NCI-H345 (cell line): Measurements from ENCODE around the gene TNS1.
A peak's percentile ranks its signal among the peaks of the same experiment; 100 is the strongest.

Experiments
- DNase-seq: peaks from one replicate; lab custom pipeline; 2025; lab: John Stamatoyannopoulos, UW

TNS1 gene

DNA sequence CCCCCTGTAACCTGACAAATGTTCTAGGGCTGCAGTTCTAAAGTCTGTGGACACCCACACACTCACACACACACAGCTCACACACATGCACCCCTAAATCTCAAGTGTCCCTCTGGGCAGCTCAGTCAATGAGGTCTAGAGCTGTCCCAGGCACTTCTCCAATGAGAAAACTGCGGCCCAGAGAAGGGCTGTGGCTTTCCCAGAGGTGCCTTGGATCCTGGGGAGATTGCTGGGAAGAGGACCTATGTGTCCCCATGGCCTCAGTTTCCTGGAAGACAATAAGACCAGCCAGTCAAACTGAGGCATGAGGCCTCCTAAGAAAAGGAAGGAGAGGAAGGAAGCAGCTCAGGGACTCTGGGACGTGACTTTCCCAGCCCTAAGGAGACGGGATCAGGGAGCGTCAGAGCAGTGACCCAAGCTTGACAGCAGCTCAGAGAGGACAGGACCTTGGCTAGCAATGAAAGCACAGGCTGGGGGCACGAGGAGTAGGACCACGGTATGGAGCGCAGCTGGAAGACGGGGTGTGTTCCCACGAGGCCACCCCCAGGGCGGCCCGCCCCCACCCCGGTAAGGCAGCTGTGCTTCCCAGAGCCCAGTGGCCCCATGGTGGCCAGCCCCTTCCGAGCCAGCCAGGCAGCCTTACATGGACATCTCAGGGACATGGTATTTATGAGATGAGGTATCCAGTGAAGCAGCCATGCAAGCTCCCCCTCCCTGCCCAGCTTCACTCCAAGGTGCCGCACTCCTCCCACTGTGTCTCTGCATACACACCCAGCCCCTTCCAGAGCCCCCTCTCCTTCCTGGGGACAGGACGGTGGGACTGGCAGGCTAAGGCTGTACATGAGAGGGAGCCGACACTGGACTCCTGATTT, 46.0 kb downstream of the TNS1 start:
- DNase-seq, result no peak

DNA sequence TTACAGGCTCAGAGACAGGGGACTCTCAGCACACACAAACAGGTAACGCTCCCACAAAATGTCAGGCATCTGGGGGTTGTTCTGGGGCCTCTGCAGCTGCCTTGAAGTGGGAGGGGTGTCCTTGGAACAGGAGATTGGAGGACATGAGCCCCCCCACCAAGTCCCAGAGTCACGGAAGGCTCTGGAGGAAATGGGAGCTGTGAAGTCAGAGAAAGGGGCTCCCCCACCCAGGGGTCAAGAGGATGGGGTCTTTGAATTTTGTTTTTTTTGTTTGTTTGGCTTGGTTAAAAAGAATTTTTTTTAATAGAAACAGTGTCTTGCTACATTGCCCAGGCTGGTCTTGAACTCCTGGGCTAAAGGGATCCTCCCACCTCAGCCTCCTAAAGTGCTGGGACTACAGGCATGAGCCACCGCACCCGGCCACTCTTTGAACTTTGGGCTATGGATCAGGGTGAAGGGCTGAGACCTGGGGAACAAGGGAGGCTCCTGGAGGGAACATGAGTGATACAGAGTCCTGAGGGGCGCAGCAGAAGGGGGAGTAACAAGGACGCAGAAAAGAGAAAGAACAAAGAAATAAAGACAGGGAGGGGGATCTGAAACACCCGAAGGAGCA, 46.8 kb downstream of the TNS1 start:
- DNase-seq, result no peak

DNA sequence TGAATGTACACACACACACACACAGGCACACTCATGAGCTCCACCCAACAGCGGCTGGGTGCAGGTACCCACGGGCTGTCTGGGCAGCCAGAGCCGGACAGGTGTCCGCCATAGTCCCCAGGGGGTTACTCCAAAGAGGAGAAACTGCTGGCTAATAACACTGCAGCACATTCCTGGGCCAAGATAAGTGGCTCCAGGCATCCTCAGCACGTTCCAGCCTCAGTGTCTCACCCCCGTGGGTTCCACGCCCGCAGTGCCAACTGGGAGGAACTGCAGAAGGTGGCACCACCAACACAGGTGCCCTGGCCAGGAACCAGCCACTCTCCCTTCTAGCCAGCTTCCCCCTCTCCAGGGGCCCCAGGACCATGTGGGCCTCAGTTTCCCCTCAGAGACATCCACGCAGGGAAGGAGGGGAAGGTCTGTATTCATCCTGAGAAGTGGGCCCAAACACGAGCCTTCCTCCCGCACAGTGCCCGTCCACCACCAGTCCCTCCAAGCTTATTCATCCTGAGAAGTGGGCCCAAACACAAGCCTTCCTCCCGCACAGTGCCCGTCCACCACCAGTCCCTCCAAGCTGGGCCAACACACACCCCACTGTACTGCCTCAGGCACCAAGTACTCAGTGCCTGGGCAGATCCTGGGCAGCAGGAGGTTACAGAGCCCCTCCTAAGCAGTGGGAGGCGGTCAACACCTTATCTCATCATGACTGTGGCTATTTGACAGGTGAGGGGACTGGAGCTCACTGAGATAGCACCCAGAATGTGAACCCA, 47.6 kb downstream of the TNS1 start:
- DNase-seq, result no peak

DNA sequence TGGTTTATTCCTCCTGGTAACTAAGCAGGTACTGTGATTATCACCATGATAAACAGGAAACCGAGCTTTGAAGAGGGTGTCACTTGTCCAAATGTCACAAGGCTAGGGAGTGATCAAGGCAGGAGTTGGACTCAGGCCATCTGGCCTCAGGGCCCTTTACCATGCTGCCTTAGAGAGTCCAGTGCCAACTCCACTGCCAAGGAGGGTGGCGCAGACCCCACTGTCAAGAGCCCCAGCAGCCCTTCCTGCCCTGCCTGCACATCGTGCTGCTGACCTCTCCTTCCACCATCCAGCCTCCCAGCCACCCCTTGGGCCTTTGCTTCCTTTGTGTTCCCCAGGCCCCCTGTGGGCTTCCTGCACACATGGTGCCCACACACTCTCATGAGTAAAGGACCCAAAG, 48.3 kb downstream of the TNS1 start:
- DNase-seq, result peak; percentile 24

DNA sequence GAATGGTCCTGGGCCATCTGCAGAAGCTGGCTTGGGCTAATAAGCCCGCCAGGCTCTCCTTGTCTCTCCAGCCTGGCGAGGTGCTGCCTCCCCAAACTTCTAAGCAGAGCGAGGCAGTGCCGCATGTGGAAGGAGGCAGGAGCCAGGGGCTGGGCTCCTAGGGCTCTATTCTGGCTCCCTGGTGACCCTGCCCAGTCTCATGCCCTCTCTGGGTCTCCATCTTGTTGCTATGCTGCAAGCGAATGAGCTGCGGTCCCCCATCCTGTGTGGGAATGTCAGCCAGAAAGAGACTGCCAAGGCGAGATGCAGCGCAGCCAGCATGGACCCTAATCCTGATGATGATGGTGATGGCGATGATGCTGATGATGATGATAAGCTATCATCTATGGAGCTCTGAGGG, 48.7 kb downstream of the TNS1 start:
- DNase-seq, result no peak

DNA sequence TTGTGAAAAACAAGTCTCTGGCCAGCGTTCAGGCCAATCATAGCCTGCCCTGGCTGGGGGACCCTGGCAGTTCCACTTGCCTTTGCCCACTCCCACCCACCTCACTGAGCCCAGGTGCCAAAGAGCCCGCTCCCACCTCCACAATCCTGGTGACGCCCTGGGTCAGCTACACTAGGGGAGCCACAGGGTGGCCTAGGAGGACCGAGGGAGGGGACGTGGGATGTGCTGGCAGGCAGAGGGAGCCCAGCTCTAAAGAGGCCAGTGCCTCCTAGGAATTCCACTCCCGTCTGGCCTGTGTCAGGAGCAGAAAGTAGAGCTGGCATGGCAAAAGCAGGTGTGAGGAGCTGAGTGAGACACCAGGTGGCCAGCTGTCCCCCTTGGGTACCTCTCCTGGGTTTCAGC, 49.3 kb downstream of the TNS1 start:
- no peak for DNase-seq

DNA sequence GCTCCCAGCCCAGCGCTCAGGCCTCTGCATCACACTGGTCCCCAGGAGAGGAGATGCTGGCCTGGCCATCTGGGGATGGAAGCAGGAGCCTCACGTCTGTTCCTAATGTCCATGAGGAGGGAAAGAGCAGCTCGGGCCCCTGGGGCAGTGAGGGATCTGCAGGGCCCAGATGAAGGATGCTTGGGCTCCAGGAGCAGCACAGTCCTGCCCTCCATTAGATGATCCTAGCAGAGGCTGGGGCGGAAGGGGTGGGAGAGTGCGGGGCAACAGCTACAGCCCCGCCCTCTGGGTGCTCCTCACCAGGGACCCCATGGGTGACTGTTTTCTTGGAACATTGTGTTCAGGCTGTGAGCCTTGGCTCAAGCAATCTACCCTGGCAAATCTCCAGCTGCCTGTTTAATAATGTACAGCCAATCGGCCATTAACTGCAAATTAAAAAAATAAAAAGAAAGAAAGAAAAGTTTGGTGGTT, 49.7 kb downstream of the TNS1 start:
- DNase-seq, result no peak

DNA sequence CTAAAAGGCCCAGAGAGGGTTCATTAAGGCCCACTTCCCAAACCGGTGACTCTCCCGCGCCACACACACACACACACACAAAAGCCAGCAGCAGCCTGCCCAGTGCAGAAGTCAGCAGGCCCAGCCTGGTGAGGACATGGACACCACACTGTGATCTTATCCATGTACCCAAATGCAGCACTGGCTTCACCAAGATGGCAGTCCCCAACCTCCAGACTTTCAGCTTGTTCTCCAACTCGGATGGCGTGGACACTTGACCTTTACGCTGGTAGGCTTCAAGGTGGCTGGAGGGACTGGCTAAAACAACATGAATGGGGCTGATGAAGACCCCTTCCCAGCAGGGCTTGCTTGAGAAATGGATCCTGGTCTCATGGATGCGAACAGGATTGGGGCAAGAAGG, 50.4 kb downstream of the TNS1 start:
- no peak for DNase-seq

DNA sequence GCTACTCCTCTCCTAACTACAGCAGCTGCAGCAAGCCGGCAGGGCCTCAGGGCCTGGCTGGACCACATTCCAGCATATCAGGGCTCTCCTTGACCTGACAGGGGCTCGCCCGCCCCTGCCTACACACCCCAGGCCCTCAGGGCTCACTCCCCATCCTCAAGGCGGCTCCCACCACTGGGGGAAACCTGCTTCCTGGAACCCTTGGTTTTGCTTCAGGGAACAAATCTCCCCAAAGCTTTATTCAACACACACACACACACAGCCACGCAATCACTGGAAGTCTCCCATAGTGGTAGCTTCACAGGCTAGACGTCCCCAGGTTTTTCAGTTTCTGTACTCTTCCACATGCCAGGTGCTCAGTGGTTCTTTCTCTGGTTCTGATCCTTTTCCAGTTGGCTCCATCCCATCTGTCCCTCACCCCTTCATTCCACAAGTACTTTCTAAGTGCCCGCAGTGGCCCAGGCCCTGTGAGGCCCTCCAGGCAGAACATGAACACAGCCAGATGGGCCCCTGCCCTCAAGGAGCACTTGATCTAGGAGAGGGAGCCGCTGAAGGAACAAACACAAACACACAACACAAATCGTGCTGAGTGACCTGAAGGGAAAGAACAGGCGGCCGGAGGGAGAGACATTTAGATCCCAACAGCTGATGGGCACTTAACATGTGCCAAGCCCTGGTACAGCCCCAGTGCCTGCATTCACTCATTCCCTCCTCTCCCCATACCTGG, 51.1 kb downstream of the TNS1 start:
- DNase-seq, result no peak

DNA sequence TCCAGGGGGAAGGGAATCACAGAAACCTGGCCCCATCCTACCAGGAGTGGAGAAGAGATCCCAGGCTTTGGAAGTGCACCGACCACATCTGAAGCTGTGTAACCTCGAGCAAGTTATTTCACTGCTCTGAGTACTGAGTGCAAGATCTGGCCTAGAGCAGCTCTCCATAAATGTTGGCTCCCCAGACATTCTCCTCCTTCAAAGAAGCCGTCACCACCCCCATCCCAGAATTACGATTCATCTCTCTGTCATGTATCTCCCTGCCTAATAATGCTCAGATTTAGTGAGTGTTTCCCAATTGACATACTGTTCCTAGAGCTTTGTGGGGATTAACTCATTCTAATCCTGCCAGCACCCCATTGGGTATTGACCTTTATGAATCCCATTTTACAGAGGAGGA, 51.7 kb downstream of the TNS1 start:
- DNase-seq, result no peak

DNA sequence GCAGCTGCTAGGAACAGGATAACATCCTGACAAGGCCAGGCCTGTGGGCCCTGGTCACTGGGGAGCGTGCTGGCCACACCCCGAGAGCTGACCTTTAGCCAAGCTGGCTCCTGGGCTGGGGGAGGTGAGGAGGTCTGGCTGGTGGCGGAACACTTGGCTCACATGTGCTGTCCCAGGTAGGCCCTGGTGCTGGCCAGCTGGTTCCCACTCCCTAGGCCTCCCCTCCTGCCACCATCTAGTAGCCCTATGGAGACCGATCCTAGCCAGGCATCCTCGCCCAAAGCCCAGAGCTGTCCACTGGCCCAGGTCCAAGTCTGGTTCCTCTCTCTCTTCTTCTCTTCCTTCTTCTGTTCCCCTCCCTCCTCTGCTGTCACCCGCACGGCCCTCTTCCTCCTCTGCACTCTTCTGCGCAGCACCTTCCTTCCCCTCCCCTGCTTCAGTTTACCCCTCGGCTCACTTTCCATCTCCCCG, 52.4 kb downstream of the TNS1 start:
- DNase-seq, result no peak

DNA sequence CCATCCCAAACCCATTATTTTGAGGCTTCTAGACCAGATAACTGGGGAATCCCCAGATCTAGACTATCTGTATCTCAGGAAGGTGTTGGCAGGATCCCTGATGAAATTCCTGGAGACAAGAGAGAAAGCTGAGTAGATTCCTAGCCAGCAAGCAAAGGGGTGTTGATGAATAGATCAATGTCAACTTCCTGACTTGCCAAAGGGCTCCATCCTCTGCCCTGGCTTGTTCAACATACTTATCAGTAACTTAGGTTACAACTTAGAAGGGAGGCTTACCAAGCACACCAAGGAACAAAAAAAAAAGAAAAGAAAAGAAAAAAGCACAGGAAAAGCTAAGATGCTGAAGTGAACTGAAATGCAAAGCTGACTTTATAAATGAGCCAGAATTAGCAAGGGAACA, 53.3 kb downstream of the TNS1 start:
- no peak for DNase-seq

DNA sequence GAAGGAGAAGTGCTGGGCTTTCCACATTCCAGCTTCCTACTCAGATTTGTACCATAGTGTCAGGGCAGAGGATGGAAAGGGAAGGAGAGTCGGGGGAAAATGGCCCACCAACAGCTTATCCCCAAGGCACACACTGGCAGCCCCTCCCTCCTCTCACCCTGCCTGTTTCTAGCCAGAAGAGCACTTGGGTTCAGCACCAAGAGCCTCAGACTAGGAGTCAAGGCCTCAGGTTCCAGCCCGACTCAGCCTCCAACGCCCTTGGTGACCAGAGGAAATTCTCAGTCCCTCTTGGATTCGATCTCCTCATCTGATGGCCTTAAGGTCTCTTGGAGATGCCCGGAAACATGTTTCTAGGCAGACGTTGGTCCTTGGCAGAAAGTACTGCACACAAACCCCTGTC, 53.9 kb downstream of the TNS1 start:
- no peak for DNase-seq

DNA sequence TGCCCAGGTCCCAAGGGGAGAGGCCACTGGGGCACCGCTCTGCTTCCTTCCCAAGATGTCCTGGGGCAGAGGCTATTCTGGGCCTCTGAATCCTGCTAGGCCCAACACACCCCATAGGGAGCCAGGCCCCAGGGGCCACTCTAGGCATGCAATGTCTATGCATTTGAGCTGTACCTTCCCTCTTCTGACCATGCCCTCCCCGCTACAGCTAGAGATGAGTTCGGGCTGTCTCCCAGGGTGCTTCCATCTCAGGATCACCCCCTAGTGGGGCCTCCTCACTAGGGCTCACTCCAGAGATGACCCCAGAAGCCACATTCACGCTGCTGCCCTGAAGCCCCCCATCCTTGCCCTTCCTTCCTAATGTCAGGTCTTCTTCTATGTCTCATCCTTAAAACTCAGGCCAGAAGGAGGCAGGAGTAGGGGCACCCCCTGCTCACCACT, 54.4 kb downstream of the TNS1 start:
- DNase-seq, result no peak

DNA sequence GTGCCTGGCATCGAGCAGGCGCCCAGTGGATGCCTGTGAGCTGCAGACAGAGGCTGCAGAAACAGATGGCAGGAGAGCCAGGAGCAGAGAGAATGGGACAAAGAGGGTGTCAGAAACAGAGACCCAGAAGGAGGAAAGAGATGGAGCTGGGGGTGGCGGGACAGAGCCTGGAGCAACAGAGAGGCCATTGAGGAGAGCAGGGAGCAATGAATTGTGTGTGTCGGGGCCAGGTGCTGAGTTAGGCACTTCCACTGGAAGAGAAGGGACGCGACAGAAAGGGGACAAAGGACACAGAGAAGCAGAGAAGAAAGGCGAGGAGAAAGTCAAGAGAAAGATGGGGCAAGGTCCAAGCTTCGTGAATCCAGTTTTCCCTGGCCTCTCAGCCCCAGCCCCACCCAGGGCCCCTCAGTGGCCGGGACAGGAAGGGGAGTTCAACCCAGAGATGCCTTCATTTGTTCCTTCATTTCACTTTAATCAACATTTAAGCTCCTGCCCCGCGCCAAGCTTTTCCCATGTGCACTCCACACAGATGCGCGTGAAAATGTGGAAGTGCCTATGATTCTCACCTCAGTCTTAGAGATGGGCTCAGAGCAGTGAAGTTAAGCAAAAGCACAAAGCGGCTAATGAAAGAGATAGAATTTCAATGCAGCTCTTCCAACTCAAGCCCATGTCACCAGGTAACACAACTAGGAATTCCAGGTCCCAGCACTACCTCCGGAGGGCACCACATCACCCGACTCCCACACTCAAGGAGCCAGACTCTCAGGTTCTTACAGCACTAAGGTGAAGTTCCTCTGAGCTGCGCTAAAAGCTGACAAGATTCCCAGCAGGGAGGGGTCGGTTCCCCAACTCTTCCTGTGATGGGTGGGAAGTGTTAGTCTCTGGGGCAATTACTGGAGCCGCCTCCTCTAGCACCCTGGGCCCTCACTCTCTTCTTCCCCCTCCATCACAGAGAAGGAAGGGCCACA, 55.1 kb downstream of the TNS1 start:
- DNase-seq, result no peak

DNA sequence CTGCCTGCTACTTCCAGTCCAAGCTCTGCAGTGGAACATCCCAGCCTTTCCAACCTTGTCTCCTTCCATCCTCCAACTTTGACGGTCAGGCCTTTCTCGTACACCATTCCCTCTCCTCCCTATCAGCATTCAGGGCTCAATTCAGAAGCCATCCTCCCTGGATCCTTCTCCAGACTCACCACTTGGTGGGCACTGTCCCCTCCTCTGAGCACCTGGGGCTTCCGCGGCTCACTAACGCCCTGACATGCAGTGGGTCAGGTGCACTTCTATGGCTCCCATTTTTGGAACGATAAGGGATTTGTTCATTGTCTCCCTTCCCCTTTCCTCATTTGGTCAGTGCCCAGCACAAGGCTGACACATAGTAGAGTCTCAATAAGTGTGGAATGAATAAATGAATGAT, 56.7 kb downstream of the TNS1 start:
- DNase-seq, result no peak

DNA sequence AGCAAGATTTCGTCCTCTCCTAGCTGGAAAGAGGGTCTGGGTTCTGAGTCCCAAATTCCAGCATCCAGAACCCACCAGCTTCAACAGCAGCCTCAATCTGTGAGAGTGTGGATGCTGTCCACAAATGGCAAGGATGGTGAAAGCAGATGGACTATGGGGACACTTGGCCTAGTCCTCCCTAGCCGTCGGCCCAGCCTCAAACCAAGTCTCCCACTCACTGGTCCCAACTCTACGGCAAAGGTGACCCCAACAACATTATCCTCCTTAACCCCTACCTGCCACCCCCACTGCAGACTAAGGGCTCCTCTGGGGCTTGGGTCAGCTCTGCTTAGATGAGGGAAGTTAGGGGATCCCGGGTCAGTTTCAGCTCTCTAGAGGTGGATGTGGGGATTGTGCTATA, 57.3 kb downstream of the TNS1 start:
- DNase-seq, result no peak

DNA sequence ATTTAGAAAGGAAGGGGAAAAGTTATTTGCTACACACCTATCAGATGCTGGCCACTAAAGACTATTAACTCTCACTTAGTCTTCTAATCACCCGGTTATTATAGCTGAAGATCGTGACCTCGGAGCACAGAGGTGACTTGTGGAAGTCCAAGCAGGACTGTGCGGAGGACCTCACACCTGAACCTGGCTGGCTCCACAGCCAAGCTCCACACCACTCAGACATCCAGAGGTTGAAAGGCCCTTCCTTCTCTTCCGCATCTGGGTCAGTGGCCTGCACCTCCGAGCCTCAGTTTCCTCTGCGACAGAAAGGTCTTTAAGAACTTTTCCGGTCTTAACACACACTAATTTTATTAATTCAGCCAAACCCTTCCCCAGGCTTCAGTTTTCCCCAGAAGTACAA, 57.9 kb downstream of the TNS1 start:
- no peak for DNase-seq

DNA sequence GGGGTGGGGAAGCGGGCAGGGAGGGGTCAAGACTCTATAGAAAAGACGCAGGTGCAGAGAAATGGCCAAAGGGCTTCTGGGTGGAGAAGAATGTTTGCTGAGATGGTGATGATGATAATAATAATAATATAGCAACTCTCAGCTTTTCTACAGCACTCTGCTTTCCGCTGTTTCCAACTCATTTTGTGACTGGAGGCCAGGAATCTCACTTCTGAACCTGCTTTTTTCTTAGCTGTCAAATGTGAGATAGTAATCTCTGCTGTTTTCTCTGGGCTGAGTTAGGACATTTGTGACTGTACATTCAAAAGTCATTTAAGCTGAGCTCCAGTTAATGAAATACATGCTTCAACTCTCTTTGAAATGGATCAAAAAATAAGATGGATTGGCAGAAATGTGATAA, 58.4 kb downstream of the TNS1 start:
- DNase-seq, result no peak

DNA sequence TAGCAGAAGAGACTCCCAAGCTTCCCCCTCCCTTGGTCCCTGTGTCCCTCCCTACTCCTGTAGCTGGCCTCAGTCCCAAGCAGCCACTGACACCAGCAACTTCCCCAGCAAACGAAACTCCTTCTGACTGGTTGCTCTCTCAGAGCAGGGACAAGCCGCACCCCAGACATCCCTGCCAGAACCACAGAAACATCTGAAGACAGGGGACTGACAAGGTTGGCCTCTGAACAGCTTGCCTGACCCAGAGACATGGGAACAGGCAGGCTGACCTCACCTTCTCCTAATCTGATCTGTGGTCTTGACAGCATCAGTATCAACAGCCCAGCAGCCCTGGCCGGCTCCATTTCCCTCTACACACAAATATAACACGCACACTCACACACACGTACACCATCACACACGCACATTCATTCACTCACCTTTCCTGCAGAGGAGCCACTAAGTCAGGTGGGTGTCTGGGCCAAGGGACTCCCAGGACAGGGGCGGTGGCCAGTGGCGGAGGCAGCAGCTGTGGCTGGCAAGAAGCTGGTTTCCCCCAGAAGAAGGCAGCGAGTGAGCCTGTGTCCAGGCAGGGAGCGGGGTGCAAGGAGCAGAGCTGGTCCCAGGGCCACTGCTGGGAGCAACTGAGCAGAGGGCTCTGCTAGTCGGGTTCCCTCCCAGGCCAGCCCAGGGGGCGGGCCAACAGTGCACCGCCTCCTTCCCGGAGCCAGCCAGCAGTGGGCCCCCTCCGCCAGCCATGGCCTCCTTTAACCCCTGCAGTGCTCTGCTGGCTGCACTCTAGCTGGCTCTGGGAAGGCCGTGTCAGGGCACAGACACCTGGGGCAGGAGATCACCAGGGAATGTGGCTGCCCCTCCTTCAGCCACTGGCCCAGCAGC, 59.1 kb downstream of the TNS1 start:
- peak; percentile 12 for DNase-seq
